Anterior cingulate cortex (tissue), 58 donors: ENCODE data around the gene SCAF4.

Experiments
- DNase-seq, 58 donors: peaks; one replicate each; lab custom pipeline; 2025; lab: John Stamatoyannopoulos, UW

SCAF4 gene

GRCh38 chr21:31713973-31714740 lies 17.8 kb downstream of the SCAF4 start:
- no peak for DNase-seq

GRCh38 chr21:31713115-31713514 lies 18.8 kb downstream of the SCAF4 start:
- no peak for DNase-seq

GRCh38 chr21:31711745-31712285 lies 20.1 kb downstream of the SCAF4 start:
- DNase-seq = no peak

GRCh38 chr21:31711326-31711725 lies 20.6 kb downstream of the SCAF4 start:
- no peak for DNase-seq

GRCh38 chr21:31710586-31710985 lies 21.3 kb downstream of the SCAF4 start:
- DNase-seq = no peak

GRCh38 chr21:31708541-31708940 lies 23.4 kb downstream of the SCAF4 start:
- DNase-seq = no peak

- DNase-seq = no peak
Observed at GRCh38 chr21:31707499-31707898, 24.4 kb downstream of the SCAF4 start.

GRCh38 chr21:31706562-31706961 lies 25.4 kb downstream of the SCAF4 start:
- DNase-seq = no peak

- DNase-seq = no peak
Observed at GRCh38 chr21:31700040-31700439, 31.9 kb downstream of the SCAF4 start.

GRCh38 chr21:31698461-31698860 lies 33.5 kb downstream of the SCAF4 start:
- no peak for DNase-seq

GRCh38 chr21:31696424-31696823 lies 35.5 kb downstream of the SCAF4 start:
- no peak for DNase-seq

- no peak for DNase-seq
Observed at GRCh38 chr21:31693222-31693621, 38.7 kb downstream of the SCAF4 start.

GRCh38 chr21:31688603-31689368 lies 43.1 kb downstream of the SCAF4 start:
- DNase-seq = no peak

GRCh38 chr21:31687108-31687507 lies 44.8 kb downstream of the SCAF4 start:
- no peak for DNase-seq

- no peak for DNase-seq
Observed at GRCh38 chr21:31686272-31686915, 45.5 kb downstream of the SCAF4 start.

GRCh38 chr21:31684918-31685317 lies 47.0 kb downstream of the SCAF4 start:
- no peak for DNase-seq

- no peak for DNase-seq
Observed at GRCh38 chr21:31683029-31683428, 48.9 kb downstream of the SCAF4 start.

- DNase-seq = no peak
Observed at GRCh38 chr21:31682620-31683019, 49.3 kb downstream of the SCAF4 start.

- no peak for DNase-seq
Observed at GRCh38 chr21:31678478-31678877, 53.4 kb downstream of the SCAF4 start.

GRCh38 chr21:31677047-31677446 lies 54.9 kb downstream of the SCAF4 start:
- DNase-seq = no peak

- DNase-seq = no peak
Observed at GRCh38 chr21:31675960-31676359, 56.0 kb downstream of the SCAF4 start.
